ENCODE results near the gene PLEKHM3. TPM values are rescaled to one million over a fixed set of nuclear protein-coding genes. Genes with fewer than 3 reads are reported as not detected.
A peak's percentile ranks its signal among the peaks of the same experiment; 100 is the strongest.

Gene PLEKHM3
- total RNA-seq, 2 experiments from 2014 or later, result 11.3 to 11.6 TPM

DNA sequence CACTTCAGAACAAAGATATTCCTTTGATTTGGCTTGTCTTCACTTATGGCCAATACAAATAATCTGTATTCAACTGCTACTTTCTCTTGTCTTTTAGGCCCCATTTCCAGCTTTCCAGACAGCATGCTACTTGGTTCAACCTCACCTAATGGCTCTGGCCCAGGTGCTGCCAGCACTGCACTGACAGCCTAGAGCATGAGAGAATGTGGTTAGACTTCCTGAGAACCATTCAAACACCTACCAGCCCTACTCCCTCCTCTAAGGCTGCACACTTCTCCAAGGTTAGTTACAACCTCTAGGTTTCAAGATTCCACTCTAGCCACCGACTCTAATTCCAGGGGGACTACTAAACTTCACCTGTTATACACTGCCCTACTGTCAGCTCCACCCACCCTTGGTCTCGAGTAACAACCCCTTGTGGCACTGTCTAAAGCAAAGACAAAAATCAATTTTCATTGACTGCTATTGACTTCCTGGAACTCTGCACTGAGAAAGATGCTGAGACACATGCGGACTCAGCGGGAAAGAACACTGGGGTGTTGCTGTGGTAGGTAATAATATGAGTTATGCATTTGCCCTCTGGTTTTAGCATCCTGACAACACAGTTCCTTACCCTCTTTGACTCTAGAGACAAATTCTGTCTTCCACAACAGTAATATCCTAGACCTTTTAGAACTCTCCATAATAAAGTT is 38.2 kb downstream of the PLEKHM3 start:
- intact Hi-C loops (cut with DNase I, micrococcal nuclease), result no loop called here
- H3K4me3 Mint-ChIP-seq, result no peak overlapping the region
- Histone ChIP-seq H3K4me1 (ENCODE audit: insufficient read depth, low read length) (no peaks in the 10 kb centered on the region), H3K36me3 (ENCODE audit: insufficient read depth, low read length) (no peaks in the 10 kb centered on the region), H3K4me3 (ENCODE audit: low read length) (no peak overlapping the region), H3K27ac (ENCODE audit: low read depth in 1 of 2, low read length in 2 of 2) (no peak overlapping the region), H3K9me3 (ENCODE audit: control insufficient read depth in 1 of 2, insufficient read depth in 1 of 2, low read length in 2 of 2) (no peaks in the 10 kb centered on the region), H3K27me3 (ENCODE audit: control insufficient read depth in 1 of 2, insufficient read depth in 2 of 2, low read length in 2 of 2) (no peaks in the 10 kb centered on the region)
- H3K9me3 Mint-ChIP-seq, result no peaks in the 10 kb centered on the region
- ATAC-seq (ENCODE audit: poor library complexity) (no peak), DNase-seq (no peak)
- H3K27ac Mint-ChIP-seq, result no peak overlapping the region
- peaks cover 7% of the 10 kb centered on the region for H3K4me1 Mint-ChIP-seq (ENCODE audit: low read depth)
- ChIA-PET CTCF (interaction anchor here (0.7 kb wide), 1 partner anchor 1471 kb away, joined by 3 read pairs; no protein-coding TSS in a partner anchor), POLR2A (no interaction called here)
- TF ChIP-seq, protein P1, sequence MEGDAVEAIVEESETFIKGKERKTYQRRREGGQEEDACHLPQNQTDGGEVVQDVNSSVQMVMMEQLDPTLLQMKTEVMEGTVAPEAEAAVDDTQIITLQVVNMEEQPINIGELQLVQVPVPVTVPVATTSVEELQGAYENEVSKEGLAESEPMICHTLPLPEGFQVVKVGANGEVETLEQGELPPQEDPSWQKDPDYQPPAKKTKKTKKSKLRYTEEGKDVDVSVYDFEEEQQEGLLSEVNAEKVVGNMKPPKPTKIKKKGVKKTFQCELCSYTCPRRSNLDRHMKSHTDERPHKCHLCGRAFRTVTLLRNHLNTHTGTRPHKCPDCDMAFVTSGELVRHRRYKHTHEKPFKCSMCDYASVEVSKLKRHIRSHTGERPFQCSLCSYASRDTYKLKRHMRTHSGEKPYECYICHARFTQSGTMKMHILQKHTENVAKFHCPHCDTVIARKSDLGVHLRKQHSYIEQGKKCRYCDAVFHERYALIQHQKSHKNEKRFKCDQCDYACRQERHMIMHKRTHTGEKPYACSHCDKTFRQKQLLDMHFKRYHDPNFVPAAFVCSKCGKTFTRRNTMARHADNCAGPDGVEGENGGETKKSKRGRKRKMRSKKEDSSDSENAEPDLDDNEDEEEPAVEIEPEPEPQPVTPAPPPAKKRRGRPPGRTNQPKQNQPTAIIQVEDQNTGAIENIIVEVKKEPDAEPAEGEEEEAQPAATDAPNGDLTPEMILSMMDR (IDR thresholded peaks at IDR 0.05), result no peak
- no peaks in the 10 kb centered on the region for H3K27me3 Mint-ChIP-seq
- peaks cover 12% of the 10 kb centered on the region for H3K36me3 Mint-ChIP-seq (ENCODE audit: low read depth)

DNA sequence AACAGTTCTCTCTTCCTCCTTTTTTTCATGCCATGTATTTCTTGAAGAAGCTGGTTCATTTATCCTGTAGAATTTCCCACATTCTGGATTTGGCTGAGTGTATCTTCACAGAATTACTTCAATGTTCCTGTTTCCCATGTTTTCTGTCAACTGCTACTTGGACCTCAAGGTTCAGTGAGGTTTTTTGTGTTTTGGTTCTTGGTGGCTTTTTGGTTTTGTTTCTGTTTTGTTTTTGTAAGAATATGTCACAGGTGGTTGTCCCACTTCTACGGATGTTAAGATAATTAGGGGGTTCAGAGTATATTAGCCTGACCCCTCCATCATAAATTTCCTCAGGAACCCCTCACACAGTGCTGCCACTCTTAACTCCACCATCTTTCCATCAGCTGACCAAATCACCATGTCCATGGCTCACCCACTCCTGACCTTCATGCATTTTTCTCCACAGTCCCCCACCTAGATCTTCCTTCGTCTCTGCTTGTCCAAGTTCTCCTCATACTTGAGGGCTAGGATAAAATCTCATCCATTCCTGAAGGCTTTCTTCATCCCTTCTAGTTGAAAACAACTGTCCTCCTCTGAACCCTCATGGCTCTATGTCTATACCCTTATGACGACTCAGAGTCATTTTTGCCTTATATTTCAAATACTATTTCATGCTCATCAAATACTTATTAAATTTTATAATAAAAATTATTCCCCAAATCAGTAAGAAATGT is 40.4 kb downstream of the PLEKHM3 start:
- Mint-ChIP-seq H3K27ac (no peak overlapping the region), H3K36me3 (ENCODE audit: low read depth) (peaks cover 12% of the 10 kb centered on the region), H3K27me3 (no peaks in the 10 kb centered on the region), H3K9me3 (no peaks in the 10 kb centered on the region), H3K4me1 (ENCODE audit: low read depth) (peaks cover 7% of the 10 kb centered on the region), H3K4me3 (no peak overlapping the region)
- DNase-seq (no peak), ATAC-seq (ENCODE audit: poor library complexity) (no peak)
- H3K27me3 ChIP-seq (ENCODE audit: control insufficient read depth in 1 of 2, insufficient read depth in 2 of 2, low read length in 2 of 2), result no peaks in the 10 kb centered on the region
- POLR2A ChIA-PET, result no interaction called here
- H3K36me3 ChIP-seq (ENCODE audit: insufficient read depth, low read length), result no peaks in the 10 kb centered on the region
- TF ChIP-seq, protein P1 (IDR thresholded peaks at IDR 0.05), result no peak
- no peak overlapping the region for H3K4me3 ChIP-seq (ENCODE audit: low read length)
- H3K9me3 ChIP-seq (ENCODE audit: control insufficient read depth in 1 of 2, insufficient read depth in 1 of 2, low read length in 2 of 2), result no peaks in the 10 kb centered on the region
- CTCF ChIA-PET, result no interaction called here
- H3K27ac ChIP-seq (ENCODE audit: low read depth in 1 of 2, low read length in 2 of 2), result no peak overlapping the region
- intact Hi-C loops (cut with DNase I, micrococcal nuclease), result no loop called here
- no peaks in the 10 kb centered on the region for H3K4me1 ChIP-seq (ENCODE audit: insufficient read depth, low read length)

DNA sequence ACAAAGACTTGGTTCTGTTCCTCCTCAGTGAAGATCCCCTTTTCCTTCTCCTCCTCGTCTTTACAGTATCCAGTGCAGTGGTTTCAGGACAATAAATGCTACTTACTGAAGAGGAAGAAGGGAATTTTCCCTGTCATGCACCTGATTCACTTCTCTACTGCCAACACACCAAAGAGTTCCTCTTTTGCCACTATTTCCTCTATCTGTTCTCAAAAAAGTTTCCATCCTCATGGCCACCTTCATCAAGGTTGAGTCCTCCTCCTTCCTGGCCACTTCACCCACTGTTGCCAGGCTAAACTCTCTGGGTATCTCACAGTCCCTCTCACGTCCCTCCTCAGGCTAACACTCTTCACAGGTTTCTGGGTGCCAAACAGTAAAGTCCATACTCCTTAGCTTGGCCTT is 41.7 kb downstream of the PLEKHM3 start:
- no peak overlapping the region for H3K4me3 Mint-ChIP-seq
- CTCF ChIA-PET, result interaction anchor here (1.0 kb wide), 1 partner anchor 11 kb away, joined by 3 read pairs; no protein-coding TSS in a partner anchor

More for the DNA sequence above, 41.7 kb downstream of the PLEKHM3 start:
- Mint-ChIP-seq H3K9me3 (no peaks in the 10 kb centered on the region), H3K36me3 (ENCODE audit: low read depth) (peaks cover 14% of the 10 kb centered on the region), H3K27ac (no peak overlapping the region), H3K4me1 (ENCODE audit: low read depth) (peaks cover 7% of the 10 kb centered on the region), H3K27me3 (no peaks in the 10 kb centered on the region)
- no peaks in the 10 kb centered on the region for H3K9me3 ChIP-seq (ENCODE audit: control insufficient read depth in 1 of 2, insufficient read depth in 1 of 2, low read length in 2 of 2)
- intact Hi-C loops (cut with DNase I, micrococcal nuclease), result no loop called here
- peak in 3 of 14 experiments; percentile 2 to 43 (median 40) for DNase-seq
- H3K27ac ChIP-seq (ENCODE audit: low read depth in 1 of 2, low read length in 2 of 2), result no peak overlapping the region
- POLR2A ChIA-PET, result no interaction called here
- no peaks in the 10 kb centered on the region for H3K27me3 ChIP-seq (ENCODE audit: control insufficient read depth in 1 of 2, insufficient read depth in 2 of 2, low read length in 2 of 2)
- ATAC-seq (ENCODE audit: poor library complexity), result no peak
- no peak overlapping the region for H3K4me3 ChIP-seq (ENCODE audit: low read length)
- no peaks in the 10 kb centered on the region for H3K4me1 ChIP-seq (ENCODE audit: insufficient read depth, low read length)
- H3K36me3 ChIP-seq (ENCODE audit: insufficient read depth, low read length), result no peaks in the 10 kb centered on the region
- TF ChIP-seq, protein P1 (IDR thresholded peaks at IDR 0.05), result no peak

Measured in CD4-positive, alpha-beta T cell (primary cell).